Head of caudate nucleus (tissue), 42 donors: ENCODE results near the gene TSBP1.
A peak's percentile ranks its signal among the peaks of the same experiment; 100 is the strongest.
"Not testable (repeated sequence)": the region's sequence is repeated elsewhere in the genome, so short reads cannot be mapped to it uniquely, and the experiment has no call there.

ENCODE experiments used
- DNase-seq, 42 donors: peaks; one replicate each; pipeline versions ENCODE4 v3.0.0 to v3.0.0-alpha.2; 2020 to 2021; ENCODE audit warnings: mixed read lengths in 7 of 42
- intact Hi-C: fragments of 100-400 bp; cut with DNase I; formaldehyde crosslinking; loops from one replicate; pipeline ENCODE4 v1.15.0; 2022

TSBP1 gene

GRCh38 chr6:32294980-32295379 lies 76.7 kb downstream of the TSBP1 start:
- DNase-seq, intact Hi-C loops: not testable (repeated sequence)

- no peak for DNase-seq
- intact Hi-C loops: no loop called here
These were observed 77.1 kb downstream of the TSBP1 start for GRCh38 chr6:32294566-32294965.

- intact Hi-C loops: no loop called here
- no peak for DNase-seq
These were observed 78.0 kb downstream of the TSBP1 start for GRCh38 chr6:32293695-32294094.

- DNase-seq: no peak
- intact Hi-C loops: no loop called here
These were observed 80.2 kb downstream of the TSBP1 start for GRCh38 chr6:32291543-32291942.

GRCh38 chr6:32290886-32291450 lies 80.7 kb downstream of the TSBP1 start:
- intact Hi-C loops: no loop called here
- no peak for DNase-seq

GRCh38 chr6:32288426-32288825 lies 83.3 kb downstream of the TSBP1 start:
- intact Hi-C loops: no loop called here

GRCh38 chr6:32273801-32274577 lies 97.7 kb downstream of the TSBP1 start:
- DNase-seq, intact Hi-C loops: not testable (repeated sequence)

More at GRCh38 chr6:32288426-32288825, 83.3 kb downstream of the TSBP1 start:
- DNase-seq: no peak

- no peak for DNase-seq
- intact Hi-C loops: no loop called here
These were observed 100.3 kb downstream of the TSBP1 start for GRCh38 chr6:32271429-32271828.

GRCh38 chr6:32268459-32268858 lies 103.2 kb downstream of the TSBP1 start:
- intact Hi-C loops, DNase-seq: not testable (repeated sequence)

- intact Hi-C loops: no loop called here
- DNase-seq: no peak
These were observed 104.7 kb downstream of the TSBP1 start for GRCh38 chr6:32267035-32267434.

GRCh38 chr6:32257262-32257661 lies 114.4 kb downstream of the TSBP1 start:
- DNase-seq, intact Hi-C loops: not testable (repeated sequence)

GRCh38 chr6:32255199-32256153 lies 116.2 kb downstream of the TSBP1 start:
- intact Hi-C loops: no loop called here
- peak; percentile 43 to 91 (median 75) for DNase-seq

- intact Hi-C loops: no loop called here
These were observed 116.9 kb downstream of the TSBP1 start for GRCh38 chr6:32254761-32255198.

GRCh38 chr6:32252331-32253009 lies 119.2 kb downstream of the TSBP1 start:
- intact Hi-C loops: no loop called here
- no peak for DNase-seq

More at GRCh38 chr6:32254761-32255198, 116.9 kb downstream of the TSBP1 start:
- DNase-seq: peak in 22 of 42 donors; percentile 4 to 49 (median 16)

- DNase-seq: no peak
- intact Hi-C loops: no loop called here
These were observed 122.4 kb downstream of the TSBP1 start for GRCh38 chr6:32249262-32249661.

- DNase-seq: no peak
- intact Hi-C loops: no loop called here
These were observed 124.3 kb downstream of the TSBP1 start for GRCh38 chr6:32247401-32247800.

- intact Hi-C loops: loop anchor here (2.0 kb wide), 1 partner anchor 48 kb away; no protein-coding TSS in a partner anchor
- peak; percentile 61 to 93 (median 84) for DNase-seq
These were observed 126.7 kb downstream of the TSBP1 start for GRCh38 chr6:32244946-32245398.

GRCh38 chr6:32244270-32244669 lies 127.4 kb downstream of the TSBP1 start:
- DNase-seq: no peak
- intact Hi-C loops: loop anchor here (2.0 kb wide), 1 partner anchor 47 kb away; no protein-coding TSS in a partner anchor
